ENCODE results near the gene DNM3.

- no peak for TF ChIP-seq EP300 (IDR thresholded peaks at IDR 0.05; ENCODE audit: borderline replicate concordance)
- TF ChIP-seq USF1 (IDR thresholded peaks at IDR 0.05), result no peak
- no peak for TF ChIP-seq MAX (IDR thresholded peaks at IDR 0.05)
- TF ChIP-seq FOXM1 (IDR thresholded peaks at IDR 0.05; ENCODE audit: borderline replicate concordance, low read depth), result no peak
- no peak for TF ChIP-seq REST (IDR thresholded peaks at IDR 0.05; ENCODE audit: low read depth)
- TF ChIP-seq RAD21 (IDR thresholded peaks at IDR 0.05; ENCODE audit: low read depth), result no peak
- no peak for TF ChIP-seq TCF12 (IDR thresholded peaks at IDR 0.05; ENCODE audit: low read depth)
- TF ChIP-seq NFIC (IDR thresholded peaks at IDR 0.05), result no peak
- TF ChIP-seq CEBPB (IDR thresholded peaks at IDR 0.05), result no peak
- TF ChIP-seq YY1 (IDR thresholded peaks at IDR 0.05; ENCODE audit: low read depth), result no peak
- no peak for TF ChIP-seq ZBTB7A (IDR thresholded peaks at IDR 0.05; ENCODE audit: low read depth)
- no peak for TF ChIP-seq CREB1 (IDR thresholded peaks at IDR 0.05; ENCODE audit: low read depth)
- TF ChIP-seq TAF1 (IDR thresholded peaks at IDR 0.05; ENCODE audit: low read depth), result no peak
- no peak for TF ChIP-seq TEAD4 (IDR thresholded peaks at IDR 0.05)
Measured at GRCh38 chr1:171817511-171818265, 23.6 kb upstream of the DNM3 start.
